ENCODE results near the gene ORC5.
"Not testable (repeated sequence)": the region's sequence is repeated elsewhere in the genome, so short reads cannot be mapped to it uniquely, and the experiment has no call there.

The ORC5 gene

DNA sequence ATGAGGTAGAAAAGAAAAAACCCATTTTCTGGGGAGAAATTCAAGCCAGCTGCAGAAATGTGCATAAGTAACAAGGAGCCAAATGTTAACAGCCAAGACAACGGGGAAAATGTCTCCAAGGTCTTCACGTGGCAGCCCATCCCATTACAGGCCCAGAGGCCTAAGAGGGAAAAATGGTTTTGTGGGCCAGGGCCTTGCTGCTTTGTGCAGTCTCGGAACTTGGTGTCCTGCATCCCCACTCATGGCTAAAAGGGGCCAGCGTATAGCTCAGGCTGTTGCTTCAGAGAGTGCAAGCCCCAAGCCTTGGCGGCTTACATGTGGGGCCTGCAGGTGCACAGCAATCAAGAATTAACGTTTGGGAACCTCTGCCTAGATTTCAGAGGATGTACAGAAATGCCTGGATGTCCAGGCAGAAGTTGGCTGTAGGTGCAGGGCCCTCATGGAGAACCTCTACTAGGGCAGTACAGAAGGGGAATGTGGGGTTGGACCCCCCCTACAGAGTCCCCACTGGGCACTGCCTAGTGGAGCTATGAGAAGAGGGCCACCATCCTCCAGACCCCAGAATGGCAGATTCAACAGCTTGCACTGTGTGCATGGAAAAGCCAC lies 9.0 kb downstream of the ORC5 start:
- DNase-seq (ENCODE audit: low read depth): no peak
- H3K4me3 ChIP-seq (ENCODE audit: low read depth, low read length): no peak overlapping the region

DNA sequence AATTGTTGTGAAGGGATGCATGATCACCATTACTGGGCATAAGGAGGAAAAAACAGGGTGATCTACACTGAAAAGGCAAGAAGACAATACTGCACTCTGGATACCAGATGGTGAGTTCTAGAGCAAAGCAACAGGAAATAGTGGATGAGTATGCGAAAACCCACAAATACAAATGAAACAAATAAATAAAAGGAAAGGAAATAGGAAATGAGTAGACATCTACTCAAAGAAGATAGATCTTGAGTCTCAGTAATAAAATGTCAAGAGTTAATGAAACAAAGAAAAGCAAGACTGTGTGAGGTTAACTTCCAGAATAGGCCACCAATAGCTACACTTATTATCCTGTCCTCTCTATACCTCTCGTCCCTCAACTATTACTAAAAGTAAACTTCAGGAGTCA lies 11.7 kb downstream of the ORC5 start:
- DNase-seq (ENCODE audit: low read depth): no peak
- no peak overlapping the region for H3K4me3 ChIP-seq (ENCODE audit: low read depth, low read length)

DNA sequence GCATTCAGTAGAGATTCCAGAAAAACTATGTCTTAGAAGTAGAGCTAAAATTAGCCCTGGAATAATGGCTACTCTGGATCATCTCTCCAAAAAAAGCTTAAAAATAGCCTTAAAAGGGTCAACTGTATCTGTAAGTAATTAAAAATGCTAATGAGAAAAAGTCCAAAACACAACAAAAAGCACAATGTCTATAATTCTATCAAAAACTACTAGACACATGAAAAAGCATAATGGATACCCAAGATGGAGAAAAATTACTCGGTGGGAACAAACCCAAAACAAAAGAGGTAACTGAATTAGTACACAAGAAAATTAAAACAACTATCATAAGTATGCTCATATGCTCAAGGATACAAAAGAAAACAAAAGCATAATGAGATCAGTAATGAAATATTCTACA lies 15.4 kb downstream of the ORC5 start:
- no peak overlapping the region for H3K4me3 ChIP-seq (ENCODE audit: low read depth, low read length)
- DNase-seq (ENCODE audit: low read depth): no peak

DNA sequence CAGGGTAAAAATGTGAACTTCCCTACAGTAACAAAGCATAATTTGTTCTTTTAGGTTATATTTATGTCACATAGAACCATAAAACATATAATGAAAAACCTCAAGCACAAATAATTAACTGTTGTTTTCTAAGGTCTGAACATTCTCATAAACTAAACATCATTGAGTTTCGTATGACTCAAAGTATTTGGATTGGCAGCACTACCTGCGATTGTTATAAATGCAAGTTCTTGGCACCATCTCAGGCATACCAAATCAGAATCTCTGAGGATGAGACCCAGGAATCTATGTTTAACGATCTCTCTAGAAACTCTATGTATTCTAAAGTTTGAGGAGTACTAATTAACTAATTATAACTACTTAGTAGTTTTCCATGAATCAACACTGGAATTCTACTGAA lies 22.5 kb downstream of the ORC5 start:
- DNase-seq (ENCODE audit: low read depth): no peak
- no peak overlapping the region for H3K4me3 ChIP-seq (ENCODE audit: low read depth, low read length)

DNA sequence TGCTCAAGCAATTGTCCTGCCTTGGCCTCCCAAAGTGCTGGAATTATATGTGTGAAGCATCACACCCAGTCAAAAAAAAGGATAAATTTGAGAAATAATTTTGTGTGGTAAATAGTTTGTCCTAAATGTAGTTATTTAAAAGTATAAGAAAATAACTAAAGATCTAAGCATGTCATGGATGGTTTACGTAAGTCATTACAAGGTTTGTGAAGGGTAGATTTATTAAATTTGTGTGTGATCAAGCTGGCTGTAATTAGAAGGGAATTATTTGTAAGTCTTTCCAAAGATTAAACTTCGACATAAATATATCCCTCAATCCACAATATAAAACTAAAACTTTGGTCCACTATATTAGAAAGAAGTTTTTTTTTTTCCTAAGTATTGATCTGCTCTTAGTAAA lies 28.6 kb downstream of the ORC5 start:
- no peak for DNase-seq (ENCODE audit: low read depth)
- no peak overlapping the region for H3K4me3 ChIP-seq (ENCODE audit: low read depth, low read length)

DNA sequence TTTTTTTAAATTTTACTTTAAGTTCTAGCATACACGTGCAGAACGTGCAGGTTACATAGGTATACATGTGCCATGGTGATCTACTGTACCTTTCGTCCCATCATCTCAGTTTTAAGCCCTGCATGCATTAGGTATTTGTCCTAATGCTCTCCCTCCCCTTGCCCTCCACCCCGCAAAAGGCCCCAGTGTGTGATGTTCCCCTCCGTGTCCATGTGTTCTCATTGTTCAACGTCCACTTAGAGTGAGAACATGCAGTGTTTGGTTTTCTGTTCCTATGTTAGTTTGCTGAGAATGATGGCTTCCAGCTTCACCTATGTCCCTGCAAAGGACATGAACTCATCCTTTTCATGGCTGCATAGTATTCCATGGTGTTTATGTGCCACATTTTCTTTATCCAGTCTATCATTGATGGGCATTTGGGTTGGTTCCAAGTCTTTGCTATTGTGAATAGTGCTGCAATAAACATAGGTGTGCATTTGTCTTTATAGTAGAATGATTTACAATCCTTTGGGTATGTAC lies 30.2 kb downstream of the ORC5 start:
- DNase-seq (ENCODE audit: low read depth): not testable (repeated sequence)

DNA sequence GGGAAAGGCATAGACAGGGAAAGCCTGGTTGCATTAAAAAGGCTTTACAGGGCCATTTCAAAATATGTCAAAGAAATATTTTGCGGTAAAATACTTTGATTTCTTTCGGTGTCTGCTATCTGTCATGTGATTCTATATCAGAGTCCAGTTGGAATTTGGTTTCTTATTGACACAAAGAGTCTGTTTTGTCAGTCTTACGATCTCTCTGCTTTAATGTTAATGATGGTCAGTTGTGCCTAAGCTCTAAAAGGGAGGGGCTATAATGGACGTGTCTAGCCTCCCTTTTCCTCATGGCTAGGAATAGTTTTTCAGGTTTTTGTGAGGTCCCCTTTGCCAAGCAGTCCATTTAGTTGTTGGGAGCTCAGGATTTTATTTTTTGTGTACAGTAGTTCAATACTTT lies 31.5 kb downstream of the ORC5 start:
- DNase-seq (ENCODE audit: low read depth): no peak
- H3K4me3 ChIP-seq (ENCODE audit: low read depth, low read length): no peak overlapping the region

More for the DNA sequence above, 30.2 kb downstream of the ORC5 start:
- H3K4me3 ChIP-seq (ENCODE audit: low read depth, low read length): not testable (repeated sequence)

DNA sequence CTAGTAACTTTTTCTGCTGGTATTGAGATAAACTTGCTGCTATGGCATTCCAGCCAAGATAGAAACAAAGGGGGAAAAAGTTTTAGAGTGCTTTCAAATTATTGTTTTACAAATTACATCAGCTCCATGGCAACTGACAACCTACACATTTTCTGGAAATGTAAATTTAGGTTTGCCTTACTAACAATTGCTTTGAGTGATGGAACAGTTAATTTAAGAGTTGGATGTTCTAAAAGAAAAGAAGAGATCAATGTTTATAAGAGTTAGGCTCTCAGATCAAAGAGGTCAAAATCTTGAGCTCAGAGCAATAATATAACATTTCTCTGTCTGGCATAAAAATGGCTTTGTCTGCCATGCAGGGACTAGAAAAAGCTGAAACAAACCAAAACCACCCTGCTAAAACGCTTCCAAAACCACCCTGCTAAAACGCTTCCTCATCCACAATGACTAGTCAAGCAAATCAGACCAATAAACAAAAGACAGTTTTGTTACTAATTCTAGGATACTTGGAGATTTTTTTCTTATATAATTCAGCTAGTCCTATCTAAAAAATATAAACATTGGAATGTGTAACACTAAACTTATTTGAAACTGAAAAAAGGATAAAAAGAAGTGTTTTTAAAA lies 32.3 kb downstream of the ORC5 start:
- DNase-seq (ENCODE audit: low read depth): no peak
- H3K4me3 ChIP-seq (ENCODE audit: low read depth, low read length): no peak overlapping the region

DNA sequence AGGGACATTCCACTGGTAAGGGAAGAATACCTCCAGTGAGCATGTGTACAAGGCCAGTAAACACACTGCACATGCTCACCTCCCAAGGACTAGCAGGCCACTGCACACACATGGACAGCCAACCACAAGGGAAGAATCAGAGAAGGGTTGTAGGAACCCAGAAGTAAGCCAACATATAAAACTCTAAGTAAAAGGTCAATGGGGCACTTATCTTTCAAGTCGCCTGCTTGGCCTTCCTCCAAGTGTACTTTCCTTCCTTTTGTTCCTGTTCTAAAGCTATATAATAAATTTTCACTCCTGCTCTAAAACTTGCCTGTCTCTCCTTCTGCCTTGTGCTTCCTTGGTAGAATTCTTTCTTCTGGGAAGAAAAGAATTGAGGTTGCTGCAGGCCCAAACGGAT lies 33.0 kb downstream of the ORC5 start:
- DNase-seq (ENCODE audit: low read depth): no peak
- no peak overlapping the region for H3K4me3 ChIP-seq (ENCODE audit: low read depth, low read length)

DNA sequence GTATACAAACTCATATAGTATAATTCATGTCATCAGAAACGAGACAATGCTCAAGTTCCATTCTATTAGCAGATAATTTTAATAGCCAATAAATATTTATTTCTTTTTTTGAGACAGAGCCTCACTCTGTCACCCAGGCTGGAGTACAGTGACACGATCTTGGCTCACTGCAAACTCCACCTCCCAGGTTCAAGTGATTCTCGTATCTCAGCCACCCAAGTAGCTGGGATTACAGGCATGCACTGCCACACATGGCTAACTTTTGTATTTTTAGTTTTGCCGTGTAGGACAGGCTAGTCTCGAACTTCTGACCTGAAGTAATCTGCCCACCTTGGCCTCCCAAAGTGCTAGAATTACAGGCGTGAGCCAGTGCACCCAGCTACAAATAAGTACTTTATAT lies 45.7 kb downstream of the ORC5 start:
- DNase-seq (ENCODE audit: low read depth): no peak
- H3K4me3 ChIP-seq (ENCODE audit: low read depth, low read length): no peak overlapping the region

DNA sequence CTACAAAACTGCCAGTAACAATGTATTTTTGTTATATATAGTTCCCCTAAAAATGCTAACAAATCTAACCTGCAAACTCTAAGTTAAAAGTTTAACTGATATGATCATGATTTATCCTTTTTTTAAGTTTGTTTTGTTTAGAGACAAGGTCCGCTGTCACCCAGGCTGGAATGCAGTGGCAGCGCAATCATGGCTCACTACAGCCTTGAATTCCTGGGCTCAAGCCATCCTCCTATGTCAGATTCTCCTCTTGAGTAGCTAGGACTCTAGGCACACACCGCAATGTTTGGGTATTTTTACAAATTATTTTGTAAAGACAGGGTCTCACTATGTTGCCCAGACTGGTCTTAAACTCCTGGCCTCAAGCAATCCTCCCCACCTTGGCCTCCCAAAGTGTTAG lies 46.6 kb downstream of the ORC5 start:
- H3K4me3 ChIP-seq (ENCODE audit: low read depth, low read length): no peak overlapping the region
- no peak for DNase-seq (ENCODE audit: low read depth)

DNA sequence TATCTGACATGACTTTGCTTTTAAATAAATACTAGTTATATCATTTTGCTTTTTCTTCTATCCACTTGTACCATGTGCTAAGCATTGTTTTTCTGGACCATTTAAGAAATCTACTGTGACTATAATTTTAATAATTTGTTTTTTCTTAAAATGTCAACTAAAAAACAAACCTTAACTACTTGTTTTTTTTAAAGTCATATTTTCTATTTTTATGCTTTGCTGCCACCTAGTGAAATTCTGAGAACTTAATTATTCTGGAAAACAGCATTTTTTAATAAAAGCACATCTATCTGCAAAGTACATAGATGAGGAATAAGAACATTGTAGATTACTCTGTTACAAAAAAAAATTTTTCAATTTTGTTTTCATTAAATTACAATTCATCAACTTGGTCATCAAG lies 47.4 kb downstream of the ORC5 start:
- DNase-seq (ENCODE audit: low read depth): no peak
- no peak overlapping the region for H3K4me3 ChIP-seq (ENCODE audit: low read depth, low read length)

DNA sequence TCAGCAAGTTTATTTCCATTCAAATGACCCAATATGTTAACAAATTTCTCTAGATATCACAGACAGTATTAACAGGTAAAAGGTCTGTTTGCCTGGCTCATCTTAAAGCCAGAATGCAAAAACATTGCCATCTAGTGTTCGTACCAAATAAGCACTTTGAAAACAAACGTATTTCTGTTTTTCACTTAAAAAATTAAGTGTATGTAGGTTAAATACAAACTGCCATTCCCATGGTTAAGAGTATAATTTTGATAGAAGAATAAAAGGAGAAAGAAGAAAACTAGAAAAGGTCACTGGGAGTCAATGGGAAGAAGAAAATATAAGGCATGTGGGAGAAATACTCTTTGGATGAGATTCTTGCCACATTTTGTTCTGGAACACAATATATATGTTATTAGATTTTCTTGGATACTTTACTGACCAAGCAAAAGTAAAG lies 51.0 kb downstream of the ORC5 start:
- no peak for DNase-seq (ENCODE audit: low read depth)
- H3K4me3 ChIP-seq (ENCODE audit: low read depth, low read length): no peak overlapping the region

DNA sequence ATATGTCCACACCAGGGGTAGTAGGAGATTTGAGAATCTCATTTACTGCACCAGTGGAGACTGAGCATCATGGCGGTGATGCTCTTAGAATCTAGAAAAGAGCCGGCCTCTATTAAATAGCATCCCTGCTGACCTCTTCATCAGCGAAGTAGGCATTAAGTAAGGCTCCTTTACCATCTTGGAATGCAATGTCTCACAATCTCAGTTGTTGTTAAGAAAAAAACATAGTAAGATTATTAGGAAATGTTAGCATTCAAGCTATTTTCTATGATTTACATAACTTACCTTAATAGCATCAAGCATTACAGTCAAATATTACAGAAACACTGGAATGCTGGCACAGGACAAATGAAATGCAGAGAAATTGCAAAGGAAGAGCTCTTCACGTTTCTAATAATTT lies 54.5 kb downstream of the ORC5 start:
- no peak overlapping the region for H3K4me3 ChIP-seq (ENCODE audit: low read depth, low read length)
- no peak for DNase-seq (ENCODE audit: low read depth)

DNA sequence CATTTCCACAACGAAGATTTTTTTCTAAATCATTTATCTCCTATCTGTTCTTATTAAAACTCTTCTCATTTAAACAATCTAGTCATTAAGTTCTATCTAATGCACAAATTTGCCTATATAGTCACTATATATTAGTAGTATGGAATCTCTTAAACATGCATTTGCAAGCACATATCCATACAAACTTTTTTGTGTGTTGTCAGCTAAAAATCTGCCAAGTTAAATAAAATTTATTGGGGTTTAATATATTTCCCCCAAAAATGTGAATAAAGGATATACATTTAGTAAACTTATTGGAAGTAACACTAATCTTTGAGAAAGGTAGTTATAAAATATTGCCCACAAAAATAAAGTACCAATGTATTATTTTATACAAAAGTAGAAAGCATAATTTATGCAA lies 55.3 kb downstream of the ORC5 start:
- H3K4me3 ChIP-seq (ENCODE audit: low read depth, low read length): no peak overlapping the region
- DNase-seq (ENCODE audit: low read depth): no peak

DNA sequence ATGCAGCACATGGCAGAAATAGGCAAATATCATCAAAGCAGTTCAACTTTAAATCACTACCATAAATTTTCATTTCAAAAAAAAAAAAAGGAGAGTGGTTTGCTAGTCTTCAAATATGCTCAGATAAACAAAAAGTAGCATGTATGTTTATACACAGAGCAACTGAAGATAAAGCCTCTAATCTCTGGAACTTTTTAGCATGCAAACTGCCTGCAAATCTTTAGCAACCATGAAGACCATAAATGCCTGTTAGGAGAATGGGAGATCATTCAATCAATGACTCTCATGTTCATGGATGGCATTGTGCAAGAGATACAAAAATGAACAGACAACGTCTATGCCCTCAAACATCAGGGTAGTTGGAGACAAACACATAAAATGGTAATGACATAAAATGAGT lies 57.3 kb downstream of the ORC5 start:
- no peak for DNase-seq (ENCODE audit: low read depth)
- H3K4me3 ChIP-seq (ENCODE audit: low read depth, low read length): no peak overlapping the region

DNA sequence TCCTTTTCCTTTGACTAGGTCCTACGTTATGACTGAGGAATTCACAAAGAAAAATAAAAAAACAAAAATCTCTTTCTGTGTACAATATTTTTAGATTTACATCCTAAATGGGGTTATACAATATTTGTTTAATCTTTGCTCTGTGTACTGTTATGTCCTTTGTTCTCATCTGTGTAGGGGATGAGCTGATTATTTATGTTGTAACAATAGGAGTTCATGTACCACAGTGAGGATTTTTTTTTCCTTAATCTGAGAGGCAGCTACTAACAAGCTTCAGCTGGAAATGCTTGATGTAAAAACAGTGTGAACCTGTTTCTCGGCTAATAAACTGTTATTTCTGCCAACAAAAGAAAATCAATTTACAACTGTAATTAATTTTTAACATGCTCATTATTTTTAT lies 58.0 kb downstream of the ORC5 start:
- DNase-seq (ENCODE audit: low read depth): no peak
- H3K4me3 ChIP-seq (ENCODE audit: low read depth, low read length): no peak overlapping the region

DNA sequence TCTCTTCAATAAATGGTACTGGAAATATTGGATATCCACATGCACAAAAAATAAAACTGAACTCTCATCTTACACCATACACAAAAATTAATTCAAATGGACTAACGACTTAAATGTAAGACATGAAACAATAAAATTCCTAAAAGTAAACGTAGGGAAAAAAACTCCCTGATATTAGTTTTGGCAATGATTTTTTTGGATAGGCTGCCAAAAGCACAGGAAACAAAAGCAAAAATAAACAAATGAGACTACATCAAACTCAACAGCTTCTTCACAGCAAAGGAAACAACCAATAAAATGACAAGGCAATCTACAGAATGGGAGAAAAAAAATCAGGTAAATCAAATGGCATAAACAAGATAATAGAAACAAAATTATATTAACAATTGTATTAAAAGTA lies 65.7 kb downstream of the ORC5 start:
- no peak for DNase-seq (ENCODE audit: low read depth)
- H3K4me3 ChIP-seq (ENCODE audit: low read depth, low read length): no peak overlapping the region

DNA sequence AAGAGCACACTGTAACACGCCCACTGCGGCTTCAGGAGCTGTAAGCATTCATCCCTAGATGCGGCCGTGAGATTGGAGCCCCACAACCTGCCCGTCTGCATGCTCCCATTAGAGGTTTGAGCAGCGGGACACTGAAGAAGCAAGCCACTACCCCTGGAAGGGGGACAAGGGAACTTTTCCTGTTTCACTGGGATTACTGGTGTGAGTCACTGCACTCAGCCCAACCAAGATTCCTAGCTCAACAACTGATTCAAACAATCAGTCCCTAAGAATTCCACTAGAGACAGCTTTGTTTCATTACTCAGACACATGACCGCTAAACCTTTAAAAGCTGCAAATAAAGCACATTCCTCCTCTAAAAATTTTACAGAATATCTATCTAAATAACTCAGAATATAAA lies 69.8 kb downstream of the ORC5 start:
- peak; percentile 6 for DNase-seq (ENCODE audit: low read depth)
- H3K4me3 ChIP-seq (ENCODE audit: low read depth, low read length): no peak overlapping the region

DNA sequence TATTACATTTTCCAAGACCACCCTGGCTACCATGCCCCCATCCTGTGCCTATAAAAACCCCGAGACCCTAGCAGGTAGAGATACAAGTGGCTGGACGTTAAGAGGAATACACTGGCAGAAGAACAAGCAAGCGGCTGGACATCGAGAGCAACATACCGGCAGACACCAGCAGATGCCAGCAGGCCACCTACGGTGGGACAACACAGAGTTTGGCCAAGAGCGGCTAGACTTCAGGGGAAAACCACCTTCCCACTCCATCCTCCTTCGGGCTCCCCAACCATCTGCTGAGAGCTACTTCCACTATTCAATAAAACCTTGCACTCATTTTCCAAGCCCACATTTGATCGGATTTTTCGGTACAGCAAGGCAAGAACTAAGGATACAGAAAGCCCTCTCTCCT lies 70.3 kb downstream of the ORC5 start:
- no peak for DNase-seq (ENCODE audit: low read depth)
- H3K4me3 ChIP-seq (ENCODE audit: low read depth, low read length): no peak overlapping the region

DNA sequence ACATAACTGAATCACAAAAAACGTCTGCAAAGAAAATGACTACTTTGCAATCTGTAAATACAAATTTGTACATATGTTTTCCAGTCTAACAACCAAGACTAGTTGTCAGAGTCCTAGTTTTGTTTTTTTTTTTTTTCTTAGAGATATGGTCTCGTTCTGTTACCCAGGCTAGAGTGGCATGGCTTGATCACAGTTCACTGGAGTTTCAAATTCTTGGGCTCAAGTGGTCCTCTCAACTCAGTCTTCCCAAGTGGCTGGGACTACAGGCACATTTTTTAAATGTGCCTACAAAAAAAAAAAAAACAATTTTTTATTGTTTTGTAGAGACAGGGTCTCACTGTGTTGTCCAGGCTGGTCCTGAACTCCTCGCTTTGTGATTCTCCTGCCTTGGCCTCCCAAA lies 70.8 kb downstream of the ORC5 start:
- H3K4me3 ChIP-seq (ENCODE audit: low read depth, low read length): no peak overlapping the region
- DNase-seq (ENCODE audit: low read depth): no peak

DNA sequence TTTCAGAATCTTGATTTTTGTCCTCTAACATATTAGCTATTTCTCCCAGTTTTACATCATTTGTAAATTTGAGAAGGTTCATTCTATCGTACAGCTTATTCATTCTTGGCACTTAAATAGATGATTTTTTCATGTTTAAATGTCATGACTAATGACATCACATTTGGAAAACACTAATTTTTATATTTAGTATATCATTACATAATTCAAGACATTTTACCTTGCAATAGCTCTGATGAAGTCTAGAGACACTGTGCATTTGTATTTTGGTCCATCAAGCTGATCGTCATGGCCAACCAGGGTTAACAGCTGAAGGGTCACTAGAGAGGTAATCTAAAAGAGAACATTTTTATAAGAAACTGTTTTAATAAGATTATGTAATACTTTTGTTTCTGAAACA lies 71.3 kb downstream of the ORC5 start:
- no peak overlapping the region for H3K4me3 ChIP-seq (ENCODE audit: low read depth, low read length)
- DNase-seq (ENCODE audit: low read depth): no peak

All from skeletal muscle cell (primary cell).